ENCODE data around the gene EZH2. TPM values are rescaled to one million over a fixed set of nuclear protein-coding genes. Genes with fewer than 3 reads are reported as not detected.

EZH2 gene
- total RNA-seq, 1 donor from 2014 or later = 105 TPM

DNA sequence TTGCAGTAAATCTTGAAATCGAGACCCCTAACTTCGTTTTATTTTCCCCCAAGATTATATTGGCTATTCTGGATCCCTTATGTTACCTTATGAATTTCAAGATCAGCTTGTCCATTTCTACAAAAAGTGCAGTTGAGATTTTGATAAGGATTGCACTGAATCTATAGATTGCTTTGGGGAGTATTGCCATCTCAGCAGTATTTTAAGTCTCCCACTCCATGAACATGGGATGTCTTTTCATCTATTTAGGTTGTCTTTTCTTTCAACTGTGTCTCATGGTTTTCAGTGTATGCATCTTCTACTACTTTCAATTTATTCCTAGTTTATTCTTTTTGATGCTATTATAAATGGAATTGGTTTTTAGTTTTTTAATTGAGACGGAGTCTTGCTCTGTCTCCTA lies 89.6 kb downstream of the EZH2 start:
- Mint-ChIP-seq H3K36me3 (ENCODE audit: low read depth) (peaks cover 53% of the 10 kb centered on the region), H3K4me1 (no peaks in the 10 kb centered on the region), H3K4me3 (no peak overlapping the region), H3K27ac (ENCODE audit: unreplicated experiment) (no peak overlapping the region), H3K27me3 (ENCODE audit: low read depth) (no peaks in the 10 kb centered on the region), H3K9me3 (peaks cover 4% of the 10 kb centered on the region)
- TF ChIP-seq, protein P1, sequence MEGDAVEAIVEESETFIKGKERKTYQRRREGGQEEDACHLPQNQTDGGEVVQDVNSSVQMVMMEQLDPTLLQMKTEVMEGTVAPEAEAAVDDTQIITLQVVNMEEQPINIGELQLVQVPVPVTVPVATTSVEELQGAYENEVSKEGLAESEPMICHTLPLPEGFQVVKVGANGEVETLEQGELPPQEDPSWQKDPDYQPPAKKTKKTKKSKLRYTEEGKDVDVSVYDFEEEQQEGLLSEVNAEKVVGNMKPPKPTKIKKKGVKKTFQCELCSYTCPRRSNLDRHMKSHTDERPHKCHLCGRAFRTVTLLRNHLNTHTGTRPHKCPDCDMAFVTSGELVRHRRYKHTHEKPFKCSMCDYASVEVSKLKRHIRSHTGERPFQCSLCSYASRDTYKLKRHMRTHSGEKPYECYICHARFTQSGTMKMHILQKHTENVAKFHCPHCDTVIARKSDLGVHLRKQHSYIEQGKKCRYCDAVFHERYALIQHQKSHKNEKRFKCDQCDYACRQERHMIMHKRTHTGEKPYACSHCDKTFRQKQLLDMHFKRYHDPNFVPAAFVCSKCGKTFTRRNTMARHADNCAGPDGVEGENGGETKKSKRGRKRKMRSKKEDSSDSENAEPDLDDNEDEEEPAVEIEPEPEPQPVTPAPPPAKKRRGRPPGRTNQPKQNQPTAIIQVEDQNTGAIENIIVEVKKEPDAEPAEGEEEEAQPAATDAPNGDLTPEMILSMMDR (conservative IDR thresholded peaks at IDR 0.05) = no peak
- no peak for DNase-seq (ENCODE audit: low read depth, low spot score)

DNA sequence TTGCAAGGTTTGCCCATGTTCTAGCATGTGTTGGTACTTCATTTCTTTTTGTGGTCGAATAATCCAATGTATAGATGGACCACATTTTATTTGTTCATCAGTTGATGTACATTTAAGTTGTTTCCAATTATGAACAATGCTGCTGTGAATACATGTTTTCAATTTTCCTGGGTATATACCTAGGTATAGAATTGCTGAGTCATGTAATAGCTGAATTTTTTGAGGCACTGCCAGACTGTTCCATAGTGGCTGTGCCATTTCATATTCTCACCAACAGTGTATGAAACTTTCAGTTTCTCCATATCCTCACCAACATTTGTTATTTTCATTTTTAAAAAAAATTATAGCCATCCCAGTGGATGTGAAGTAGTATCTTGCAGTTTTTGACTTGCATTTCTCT lies 90.5 kb downstream of the EZH2 start:
- H3K9me3 Mint-ChIP-seq = peaks cover 4% of the 10 kb centered on the region
- H3K36me3 Mint-ChIP-seq (ENCODE audit: low read depth) = peaks cover 47% of the 10 kb centered on the region
- H3K4me1 Mint-ChIP-seq = no peaks in the 10 kb centered on the region
- no peak overlapping the region for H3K4me3 Mint-ChIP-seq
- DNase-seq (ENCODE audit: low read depth, low spot score) = no peak
- no peaks in the 10 kb centered on the region for H3K27me3 Mint-ChIP-seq (ENCODE audit: low read depth)
- TF ChIP-seq, protein P1 (conservative IDR thresholded peaks at IDR 0.05) = no peak
- H3K27ac Mint-ChIP-seq (ENCODE audit: unreplicated experiment) = no peak overlapping the region

DNA sequence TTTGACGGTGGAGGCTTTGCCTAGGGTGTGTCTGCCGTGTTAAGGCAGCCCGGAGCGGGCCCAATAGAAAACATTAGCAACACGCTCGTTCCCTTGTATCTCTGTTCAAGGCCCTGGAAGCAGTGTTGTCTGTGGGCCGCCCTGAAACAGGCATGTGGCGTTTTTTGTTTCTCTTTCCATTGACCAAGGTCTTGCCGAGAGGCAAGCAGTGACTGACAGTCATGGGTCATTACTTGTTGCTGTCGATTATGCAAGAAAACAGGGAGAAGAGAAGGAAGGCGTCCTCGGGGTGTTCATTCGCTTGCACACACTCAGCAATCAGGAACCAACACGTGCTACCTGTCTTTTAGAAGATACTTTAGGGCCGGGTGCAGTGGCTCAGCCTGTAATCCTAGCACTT lies 92.5 kb downstream of the EZH2 start:
- TF ChIP-seq, protein P1 (conservative IDR thresholded peaks at IDR 0.05) = no peak
- Mint-ChIP-seq H3K9me3 (peaks cover 4% of the 10 kb centered on the region), H3K27me3 (ENCODE audit: low read depth) (no peaks in the 10 kb centered on the region), H3K27ac (ENCODE audit: unreplicated experiment) (no peak overlapping the region), H3K36me3 (ENCODE audit: low read depth) (peaks cover 42% of the 10 kb centered on the region), H3K4me1 (no peaks in the 10 kb centered on the region), H3K4me3 (no peak overlapping the region)
- DNase-seq (ENCODE audit: low read depth, low spot score) = no peak

DNA sequence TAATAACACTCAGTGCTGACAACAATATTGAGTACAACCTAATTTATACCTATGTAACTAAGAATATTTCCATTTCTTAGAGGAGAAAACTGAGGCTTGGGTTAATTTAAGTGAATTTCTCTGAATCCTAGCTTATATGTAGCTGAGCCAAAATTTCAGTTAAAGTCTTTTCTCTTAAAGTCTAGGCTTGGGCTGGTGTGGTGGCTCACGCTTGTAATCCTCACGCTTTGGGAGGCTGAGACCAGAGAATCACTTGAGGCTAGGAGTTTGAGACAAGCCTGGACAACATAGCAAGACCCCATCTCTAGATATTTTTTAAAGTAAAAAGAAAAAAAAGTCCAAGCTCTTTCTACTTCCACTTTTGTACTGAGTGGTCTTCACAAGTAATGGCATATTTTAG lies 93.2 kb downstream of the EZH2 start:
- Mint-ChIP-seq H3K9me3 (peaks cover 4% of the 10 kb centered on the region), H3K36me3 (ENCODE audit: low read depth) (peaks cover 37% of the 10 kb centered on the region), H3K4me1 (no peaks in the 10 kb centered on the region), H3K4me3 (no peak overlapping the region), H3K27ac (ENCODE audit: unreplicated experiment) (no peak overlapping the region), H3K27me3 (ENCODE audit: low read depth) (no peaks in the 10 kb centered on the region)
- no peak for DNase-seq (ENCODE audit: low read depth, low spot score)
- TF ChIP-seq, protein P1 (conservative IDR thresholded peaks at IDR 0.05) = no peak

DNA sequence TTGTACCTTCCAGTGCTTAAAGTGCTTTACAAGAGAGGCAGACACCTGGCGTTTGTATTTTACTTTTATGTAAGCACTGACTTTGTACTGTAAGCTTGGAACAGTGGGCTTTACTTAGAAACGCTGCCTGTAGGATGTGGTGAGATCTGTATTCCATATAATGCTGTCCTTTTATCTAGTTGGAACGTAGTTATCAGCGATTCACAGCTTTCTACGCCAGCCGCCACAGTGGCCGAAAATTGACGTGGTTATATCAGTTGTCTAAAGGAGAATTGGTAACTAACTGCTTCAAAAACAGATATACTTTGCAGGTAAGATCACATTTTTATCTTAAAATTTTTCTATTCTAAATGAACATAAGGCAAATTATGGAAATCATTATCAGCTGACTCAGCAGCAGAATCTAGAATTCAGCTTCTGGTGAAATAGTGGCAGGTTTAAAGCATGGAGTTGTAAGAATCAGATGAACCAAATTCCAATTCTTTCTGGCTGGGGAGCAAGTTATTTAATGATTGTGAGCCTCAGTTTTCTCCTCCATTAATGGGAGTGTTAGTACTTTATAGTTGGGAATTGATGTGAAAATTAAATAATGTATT lies 93.9 kb downstream of the EZH2 start:
- TF ChIP-seq, protein P1 (conservative IDR thresholded peaks at IDR 0.05) = no peak
- H3K27ac Mint-ChIP-seq (ENCODE audit: unreplicated experiment) = no peak overlapping the region
- H3K4me3 Mint-ChIP-seq = no peak overlapping the region
- no peaks in the 10 kb centered on the region for H3K4me1 Mint-ChIP-seq
- peaks cover 35% of the 10 kb centered on the region for H3K36me3 Mint-ChIP-seq (ENCODE audit: low read depth)
- no peaks in the 10 kb centered on the region for H3K27me3 Mint-ChIP-seq (ENCODE audit: low read depth)
- peaks cover 4% of the 10 kb centered on the region for H3K9me3 Mint-ChIP-seq
- no peak for DNase-seq (ENCODE audit: low read depth, low spot score)
